Activated CD4-positive, alpha-beta T cell treated with anti-CD3 and anti-CD28 coated beads, Interleukin-2, amount 50 U/mL, for 48 hours (primary cell): Measurements from ENCODE around the gene CAMK2B.

Experiments used
- DNase-seq, 2 experiments: peaks; one replicate each; pipeline ENCODE4 v3.0.0-alpha.2; 2020

CAMK2B gene

GRCh38 chr7:44285561-44285960 lies 39.8 kb downstream of the CAMK2B start:
- DNase-seq: no peak

- no peak for DNase-seq
These were observed 40.4 kb downstream of the CAMK2B start for GRCh38 chr7:44284881-44285541.

- DNase-seq: no peak
These were observed 41.2 kb downstream of the CAMK2B start for GRCh38 chr7:44284216-44284615.

- DNase-seq: no peak
These were observed 41.8 kb downstream of the CAMK2B start for GRCh38 chr7:44283381-44284211.

- DNase-seq: no peak
These were observed 42.7 kb downstream of the CAMK2B start for GRCh38 chr7:44282601-44283171.

GRCh38 chr7:44281811-44282600 lies 43.4 kb downstream of the CAMK2B start:
- no peak for DNase-seq

- DNase-seq: no peak
These were observed 44.2 kb downstream of the CAMK2B start for GRCh38 chr7:44280993-44281721.

GRCh38 chr7:44280636-44280992 lies 44.8 kb downstream of the CAMK2B start:
- no peak for DNase-seq

- no peak for DNase-seq
These were observed 45.5 kb downstream of the CAMK2B start for GRCh38 chr7:44279731-44280505.

- DNase-seq: no peak
These were observed 46.1 kb downstream of the CAMK2B start for GRCh38 chr7:44279286-44279685.

GRCh38 chr7:44278451-44279161 lies 46.8 kb downstream of the CAMK2B start:
- no peak for DNase-seq

- DNase-seq: no peak
These were observed 47.5 kb downstream of the CAMK2B start for GRCh38 chr7:44277851-44278250.

- no peak for DNase-seq
These were observed 48.0 kb downstream of the CAMK2B start for GRCh38 chr7:44277391-44277790.

GRCh38 chr7:44276571-44277221 lies 48.7 kb downstream of the CAMK2B start:
- no peak for DNase-seq

GRCh38 chr7:44275957-44276570 lies 49.3 kb downstream of the CAMK2B start:
- no peak for DNase-seq

GRCh38 chr7:44275146-44275545 lies 50.2 kb downstream of the CAMK2B start:
- no peak for DNase-seq

GRCh38 chr7:44274623-44274975 lies 50.8 kb downstream of the CAMK2B start:
- no peak for DNase-seq

GRCh38 chr7:44273681-44274622 lies 51.4 kb downstream of the CAMK2B start:
- DNase-seq: no peak

GRCh38 chr7:44272981-44273380 lies 52.4 kb downstream of the CAMK2B start:
- DNase-seq: no peak
